Cardiac septum (tissue), 1 donor: ENCODE data around the gene AP3S2. TPM values are rescaled to one million over a fixed set of nuclear protein-coding genes. Genes with fewer than 3 reads are reported as not detected.
"Not testable (repeated sequence)": the region's sequence is repeated elsewhere in the genome, so short reads cannot be mapped to it uniquely, and the experiment has no call there.

Source experiments
- DNase-seq: peaks from one replicate; pipeline ENCODE4 v3.0.0-alpha.2; 2020; ENCODE audit warnings: low spot score
- intact Hi-C: fragments of 100-400 bp; cut with DNase I; formaldehyde crosslinking; loops from one replicate; pipeline ENCODE4 v1.14.0; 2022
- total RNA-seq: library from RNA; stranded (reverse); fragmentation: NEBNext Ultra II Directional; extraction: Animal tissue kit (Norgen Biotek cat#: 25700); gene quantifications from one replicate; pipeline ENCODE4 v1.2.1, GENCODE V29; 2021
- donor health status: DM: no; HTN: no; CAD: no.

AP3S2 gene
- total RNA-seq, 1 donor from 2014 or later: 33.6 TPM

DNA sequence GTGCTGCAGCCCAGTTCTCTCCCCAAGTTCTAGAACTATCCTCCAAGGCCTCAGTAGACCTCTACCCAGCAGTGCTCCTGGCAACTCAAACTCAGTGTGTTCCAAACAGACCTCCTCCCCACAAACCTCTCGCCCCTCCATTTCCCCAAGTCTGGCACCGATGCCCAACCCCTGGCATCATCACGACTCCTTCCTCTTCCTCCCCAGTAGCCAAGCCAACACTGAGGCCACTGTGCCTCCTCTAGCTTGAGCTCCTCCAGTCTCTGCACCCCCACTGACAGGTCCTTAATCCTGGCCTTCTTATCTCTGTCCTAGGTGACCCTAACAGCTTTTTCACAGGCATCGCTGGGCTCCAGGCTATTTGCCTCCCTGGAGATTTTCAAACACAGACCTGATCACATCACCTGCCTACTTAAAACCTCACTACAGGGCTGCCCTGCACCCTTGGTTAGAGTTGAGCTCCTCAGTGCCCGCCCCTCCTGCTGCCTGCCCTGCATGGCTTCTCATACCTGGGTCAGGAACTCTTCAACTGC lies 12.1 kb upstream of the AP3S2 start:
- intact Hi-C loops: no loop called here
- no peak for DNase-seq

DNA sequence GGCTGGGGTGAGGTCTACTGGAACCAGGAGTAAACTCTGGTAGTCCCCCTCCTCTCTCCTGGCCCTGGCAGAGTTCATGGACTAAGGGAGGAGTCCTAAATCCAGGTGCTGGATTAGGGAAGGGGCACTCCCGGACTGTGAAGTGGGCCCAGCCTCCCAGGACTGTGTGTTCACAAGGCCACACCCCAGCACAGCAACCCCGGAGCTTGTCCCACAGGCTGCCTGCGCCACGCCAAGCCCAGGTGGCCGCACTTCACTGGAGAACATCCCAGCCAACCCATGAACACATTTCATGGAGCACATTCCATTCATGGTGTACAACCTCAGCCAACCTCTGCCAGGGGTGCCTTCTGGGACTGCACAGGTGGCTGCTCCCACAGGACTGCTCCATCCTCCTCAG lies 10.7 kb upstream of the AP3S2 start:
- no peak for DNase-seq
- intact Hi-C loops: loop anchor here (5.0 kb wide), 1 partner anchor 93 kb away; no protein-coding TSS in a partner anchor

DNA sequence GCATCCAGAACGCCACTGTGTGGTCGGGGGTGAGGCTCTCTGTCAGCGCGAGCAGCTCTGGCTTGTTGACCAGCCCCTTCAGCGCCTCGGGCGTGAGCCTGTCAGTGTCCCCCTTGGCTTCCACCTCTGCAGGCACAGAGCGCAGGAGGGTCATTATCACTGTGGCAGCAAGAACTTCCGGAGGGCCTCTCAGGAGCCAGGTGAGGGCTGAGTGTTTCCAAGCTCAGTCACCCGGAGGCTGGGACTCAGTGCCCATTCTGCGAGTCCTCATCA lies 10.0 kb upstream of the AP3S2 start:
- DNase-seq: no peak
- intact Hi-C loops: loop anchor here (5.0 kb wide), 1 partner anchor 94 kb away; no protein-coding TSS in a partner anchor

DNA sequence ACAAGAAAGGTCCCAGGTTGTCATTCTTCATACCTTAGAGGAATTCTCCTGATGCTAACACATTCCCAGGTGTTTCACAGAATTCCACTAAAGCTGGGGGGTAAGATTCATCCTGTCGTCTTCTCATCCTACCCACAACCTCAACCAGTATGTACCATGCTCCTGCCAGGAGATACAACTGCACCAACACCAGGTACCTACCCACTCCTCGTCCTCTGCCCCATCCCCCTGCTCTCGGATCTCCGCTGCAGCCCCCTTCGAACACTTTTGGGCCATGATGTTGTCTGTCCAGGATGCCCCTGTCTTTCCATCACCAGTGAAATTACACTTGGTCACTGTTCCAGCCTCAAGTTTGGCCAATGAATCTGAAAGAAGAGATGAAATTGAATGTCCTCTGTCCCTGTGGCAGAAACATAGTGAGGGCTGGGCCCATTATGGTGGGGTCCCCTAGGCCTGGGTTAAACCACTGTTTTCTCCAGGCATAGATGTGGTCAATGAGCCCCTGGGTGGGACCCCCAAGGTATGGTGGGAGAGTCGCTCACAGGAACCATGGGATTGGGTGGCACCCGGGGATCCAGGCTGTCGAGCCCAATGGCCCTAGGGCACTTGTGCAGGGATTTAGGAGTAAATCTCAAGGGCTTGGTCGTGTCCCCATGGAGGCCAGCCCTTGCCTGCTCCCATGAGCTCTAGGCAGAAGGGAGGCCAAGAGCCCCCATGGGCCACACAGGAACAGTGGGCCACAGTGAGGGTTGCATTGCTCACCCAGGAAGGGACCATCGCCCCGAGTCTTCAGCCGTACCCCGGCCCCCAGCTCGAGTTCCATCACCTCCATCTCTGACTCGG lies 9.4 kb upstream of the AP3S2 start:
- intact Hi-C loops: loop anchor here (5.0 kb wide), 1 partner anchor 94 kb away; no protein-coding TSS in a partner anchor
- DNase-seq: no peak

DNA sequence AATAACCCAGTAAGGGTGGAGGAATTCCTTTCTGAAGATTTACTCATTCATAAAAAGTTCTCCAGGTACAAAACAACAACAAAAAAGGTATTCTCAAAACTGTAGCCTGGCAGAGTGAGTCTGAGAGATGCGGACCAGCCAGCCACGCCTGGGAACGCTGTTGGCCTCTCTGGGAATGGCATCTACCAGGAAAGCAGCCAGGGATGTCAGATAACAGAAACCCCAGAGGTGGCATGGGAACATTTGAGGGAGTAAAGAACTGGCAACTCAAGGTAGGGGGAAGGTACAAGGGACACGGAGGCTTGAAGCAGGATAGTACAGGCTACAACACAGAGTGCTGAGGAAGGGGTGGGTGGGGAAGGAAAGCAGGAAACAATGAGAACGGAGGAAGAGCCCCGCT lies 7.1 kb upstream of the AP3S2 start:
- DNase-seq: no peak
- intact Hi-C loops: loop anchor here (5.0 kb wide), 1 partner anchor 96 kb away; no protein-coding TSS in a partner anchor

DNA sequence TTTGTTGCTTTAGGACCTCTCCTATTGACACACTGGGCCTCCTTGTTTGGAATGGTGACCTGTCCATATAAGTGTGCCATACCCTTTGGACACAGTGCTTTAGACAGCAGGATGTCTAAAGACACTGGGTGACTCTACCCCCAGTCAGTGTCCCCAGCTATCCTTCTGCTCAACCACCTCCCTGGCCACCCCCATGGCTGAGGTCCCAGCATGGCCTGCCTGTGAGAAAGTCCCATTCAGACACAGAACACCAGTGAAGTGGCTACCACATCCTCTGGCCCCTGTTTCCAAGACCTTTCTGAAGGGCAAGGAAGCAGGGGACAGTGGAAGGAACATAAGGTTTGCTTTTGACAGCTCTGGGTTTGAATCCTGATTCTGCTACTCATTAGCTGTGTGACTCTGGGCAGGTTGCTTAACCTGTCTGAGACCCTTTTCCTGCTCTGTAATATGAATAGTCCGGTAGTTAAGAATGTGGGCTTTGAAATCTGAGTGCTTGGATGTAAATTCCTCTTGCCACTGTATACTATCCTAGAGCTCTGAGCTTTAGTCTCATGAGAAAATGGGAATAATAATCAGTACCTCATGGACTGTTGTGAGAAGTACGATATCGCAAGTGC lies 6.3 kb upstream of the AP3S2 start:
- DNase-seq: no peak
- intact Hi-C loops: loop anchor here (5.0 to 10.0 kb wide), 3 partner anchors 97 to 325 kb away; no protein-coding TSS in a partner anchor

DNA sequence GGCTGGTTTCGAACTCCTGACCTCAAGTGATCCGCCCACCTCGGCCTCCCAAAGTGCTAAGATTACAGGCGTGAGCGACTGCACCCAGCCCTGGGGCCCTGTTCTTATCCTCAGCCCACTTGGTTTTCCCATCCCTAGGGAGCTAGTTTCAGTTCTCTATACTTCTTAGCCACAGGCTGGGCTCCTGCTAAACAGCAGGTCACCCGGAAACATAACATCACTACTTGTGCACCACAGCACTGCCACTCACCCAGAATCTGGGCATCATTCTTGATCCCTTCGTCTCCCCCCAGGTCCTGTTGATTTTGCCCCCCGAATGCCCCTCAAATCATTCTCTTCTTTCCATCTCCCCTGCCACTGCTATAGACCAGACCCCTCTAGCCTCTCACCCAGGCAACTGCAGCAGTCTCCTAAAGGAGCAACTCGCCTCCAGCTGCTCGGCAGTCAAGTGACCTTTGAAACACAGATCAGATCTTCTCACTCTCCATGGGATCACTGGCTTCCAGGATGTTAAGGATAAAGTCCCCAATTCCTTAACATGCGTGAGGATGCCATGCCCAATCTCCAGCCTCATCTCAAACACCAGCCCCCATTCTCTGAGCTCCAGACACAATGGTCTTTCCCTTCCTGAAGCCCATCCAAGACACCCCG lies 5.6 kb upstream of the AP3S2 start:
- DNase-seq: no peak
- intact Hi-C loops: loop anchor here (5.0 to 10.0 kb wide), 2 partner anchors 168 to 325 kb away; no protein-coding TSS in a partner anchor

DNA sequence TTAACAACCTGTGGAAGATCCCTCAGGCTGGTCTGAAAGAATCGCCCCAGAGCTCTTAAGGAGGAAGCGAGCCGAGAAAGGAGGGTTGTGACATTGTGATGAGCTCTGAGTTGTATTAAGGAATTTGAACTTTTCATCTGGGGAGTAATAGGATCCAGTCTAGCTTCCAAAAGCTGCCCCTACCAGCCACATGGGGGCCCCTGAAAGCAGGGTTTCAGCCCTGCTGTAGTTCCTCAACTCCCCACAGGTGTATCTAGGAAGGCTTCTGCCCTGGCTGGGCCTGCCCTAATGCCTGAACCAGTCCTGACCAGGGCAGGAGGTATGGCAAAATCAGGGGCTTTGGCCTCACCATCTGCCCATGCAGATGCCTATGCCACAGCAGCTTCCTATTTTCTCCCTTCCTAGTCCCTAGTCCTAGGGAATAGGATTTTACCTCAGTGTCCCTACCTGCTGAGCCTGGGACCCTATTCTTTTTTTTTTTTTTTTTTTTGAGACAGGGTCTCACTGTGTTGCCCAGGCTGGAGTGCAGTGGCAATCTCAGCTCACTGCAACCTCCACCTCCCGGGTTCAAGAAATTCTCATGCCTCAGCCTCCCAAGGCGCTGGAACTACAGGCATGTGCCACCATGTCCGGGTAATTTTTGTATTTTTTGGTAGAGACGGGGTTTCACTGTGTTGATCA lies 5.0 kb upstream of the AP3S2 start:
- intact Hi-C loops: loop anchor here (5.0 to 10.0 kb wide), 2 partner anchors 169 to 326 kb away; no protein-coding TSS in a partner anchor
- no peak for DNase-seq

DNA sequence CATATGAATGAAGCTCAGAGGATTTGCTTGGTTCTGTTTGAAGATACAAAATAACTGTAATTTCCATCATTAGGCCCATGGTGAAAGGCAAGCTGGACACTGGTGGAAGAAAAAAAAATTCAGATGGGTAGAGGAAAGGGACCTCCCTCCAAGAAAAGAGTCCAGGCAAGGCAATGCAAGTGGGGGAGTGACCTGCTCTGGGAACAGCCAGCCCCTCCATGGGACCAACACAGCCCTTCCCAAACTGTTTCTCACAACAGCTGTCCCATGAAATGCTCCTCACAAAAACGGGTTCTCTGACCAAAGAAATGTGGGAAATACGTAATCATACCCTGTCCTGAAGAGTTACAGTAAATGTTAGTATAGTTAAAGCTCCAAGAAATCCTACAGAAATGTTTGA lies 4.4 kb upstream of the AP3S2 start:
- intact Hi-C loops: loop anchor here (5.0 to 10.0 kb wide), 2 partner anchors 169 to 327 kb away; no protein-coding TSS in a partner anchor
- no peak for DNase-seq

DNA sequence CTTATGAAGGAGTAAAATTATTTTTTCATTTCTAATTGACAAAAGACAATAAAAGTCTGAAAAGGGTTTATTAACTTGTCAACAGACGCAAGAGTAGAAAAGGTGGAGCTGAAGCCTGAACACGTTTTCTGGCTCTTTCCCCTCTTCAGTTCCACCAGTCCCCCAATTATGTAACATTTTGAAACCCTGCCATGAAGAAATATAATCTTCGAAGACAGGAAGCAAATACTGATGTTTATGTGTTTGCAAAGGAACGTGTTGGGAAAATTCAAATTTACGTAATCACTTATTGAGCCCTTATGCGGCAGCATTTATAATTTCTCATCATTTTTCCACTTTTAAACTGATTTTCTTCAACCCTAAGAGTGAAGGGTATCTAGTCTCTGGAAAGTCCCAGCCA lies 767 bp downstream of the AP3S2 start:
- no peak for DNase-seq
- intact Hi-C loops: loop anchor here (10.0 kb wide), 1 partner anchor 332 kb away; no protein-coding TSS in a partner anchor

DNA sequence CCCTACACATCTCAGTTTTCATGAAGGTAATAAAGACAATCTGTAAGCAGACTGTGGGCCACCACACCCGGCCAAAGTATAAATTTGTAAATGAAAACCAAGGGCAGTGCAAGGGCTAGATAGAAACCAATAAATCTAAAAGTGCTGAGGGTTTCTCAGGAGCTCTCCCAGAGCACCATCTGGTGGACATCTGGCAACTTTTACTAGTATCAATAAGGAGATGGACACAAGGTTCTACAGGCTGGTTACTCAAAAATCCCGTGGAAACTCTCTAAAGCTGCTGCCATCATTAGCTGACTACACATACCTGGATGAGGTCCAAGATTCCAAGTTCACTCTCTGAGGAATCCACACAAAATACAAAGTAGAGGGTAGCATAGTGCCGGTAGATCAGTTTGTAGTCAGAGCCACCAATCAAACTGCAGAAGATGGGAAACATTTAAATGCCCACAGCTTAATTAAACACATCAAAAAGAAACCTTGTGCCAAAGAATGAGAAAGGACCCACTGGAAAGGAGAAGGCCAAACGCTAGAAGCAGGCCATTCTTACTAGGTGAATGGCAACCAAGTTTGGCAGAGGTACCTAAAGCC lies 5.5 kb downstream of the AP3S2 start:
- intact Hi-C loops: no loop called here
- DNase-seq: no peak

DNA sequence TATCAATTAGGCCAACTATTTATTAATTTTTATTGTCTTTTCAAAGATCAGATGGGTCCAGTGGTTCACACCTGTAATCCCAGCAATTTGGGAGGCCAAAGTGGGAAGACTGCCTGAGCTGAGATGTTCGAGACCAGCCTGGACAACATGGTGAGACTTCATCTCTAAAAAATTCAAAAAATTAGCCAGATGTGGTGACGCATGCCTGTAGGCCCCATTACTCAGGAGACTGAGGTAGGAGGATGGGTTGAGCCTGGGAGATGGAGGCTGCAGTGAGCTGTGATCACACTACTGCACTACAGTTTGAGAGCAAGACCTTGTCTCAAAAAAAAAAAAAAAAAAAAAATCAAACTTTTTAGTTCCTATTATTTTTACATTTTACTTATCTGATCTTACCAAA lies 8.2 kb downstream of the AP3S2 start:
- DNase-seq: no peak
- intact Hi-C loops: no loop called here

DNA sequence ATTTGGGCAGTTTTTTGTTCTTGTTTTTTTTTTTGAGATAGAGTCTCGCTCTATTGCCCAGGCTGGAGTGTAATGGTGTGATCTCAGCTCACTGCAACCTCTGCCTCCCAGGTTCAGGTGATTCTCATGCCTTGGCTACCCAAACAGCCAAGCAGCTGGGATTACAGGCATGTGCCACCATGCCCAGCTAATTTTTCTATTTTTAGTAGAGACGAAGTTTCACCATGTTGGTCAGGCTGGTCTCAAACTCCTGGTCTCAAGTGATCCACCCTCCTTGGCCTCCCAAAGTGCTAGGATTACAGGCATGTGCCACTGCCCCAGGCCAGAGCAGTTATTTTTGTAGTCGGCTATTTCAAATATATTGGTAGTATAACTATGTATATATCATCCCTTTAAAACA lies 8.6 kb downstream of the AP3S2 start:
- DNase-seq, intact Hi-C loops: not testable (repeated sequence)

DNA sequence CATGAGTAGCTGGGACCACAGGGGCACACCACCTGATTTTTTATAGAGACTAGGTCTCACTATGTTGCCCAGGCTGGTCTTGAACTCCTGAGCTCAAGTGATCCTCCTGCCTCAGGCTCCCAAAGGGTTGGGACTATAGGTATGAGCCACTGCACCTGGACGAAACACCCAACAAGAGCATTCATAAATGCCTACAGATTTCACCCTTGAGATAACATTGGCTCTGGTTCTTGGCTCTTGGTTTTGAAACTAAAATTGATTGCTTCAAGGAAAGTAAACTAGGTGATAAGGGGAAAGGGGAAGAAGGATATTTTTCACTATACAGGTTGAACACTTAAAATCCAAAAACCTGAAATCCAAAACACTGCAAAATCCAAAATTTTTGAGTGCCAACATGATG lies 10.3 kb downstream of the AP3S2 start:
- no peak for DNase-seq
- intact Hi-C loops: no loop called here

DNA sequence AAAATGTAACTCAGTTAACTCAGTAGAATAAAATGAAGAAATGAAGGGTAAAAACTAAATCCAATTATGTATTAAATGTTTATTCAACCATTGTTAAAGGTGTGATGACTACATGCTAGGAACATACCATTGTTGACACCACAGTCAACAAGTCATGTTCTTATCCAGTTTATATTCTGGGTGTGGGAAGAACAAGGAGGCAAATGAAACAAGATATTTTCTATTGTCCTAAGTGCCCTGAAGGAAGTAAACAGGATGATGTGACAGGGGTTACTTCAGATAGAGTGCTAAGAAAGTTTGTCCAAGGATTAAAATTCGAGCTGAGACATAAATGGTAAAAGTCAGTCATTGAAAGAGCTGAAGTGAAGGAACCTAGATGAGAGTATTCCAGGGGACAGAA lies 13.1 kb downstream of the AP3S2 start:
- no peak for DNase-seq
- intact Hi-C loops: no loop called here

DNA sequence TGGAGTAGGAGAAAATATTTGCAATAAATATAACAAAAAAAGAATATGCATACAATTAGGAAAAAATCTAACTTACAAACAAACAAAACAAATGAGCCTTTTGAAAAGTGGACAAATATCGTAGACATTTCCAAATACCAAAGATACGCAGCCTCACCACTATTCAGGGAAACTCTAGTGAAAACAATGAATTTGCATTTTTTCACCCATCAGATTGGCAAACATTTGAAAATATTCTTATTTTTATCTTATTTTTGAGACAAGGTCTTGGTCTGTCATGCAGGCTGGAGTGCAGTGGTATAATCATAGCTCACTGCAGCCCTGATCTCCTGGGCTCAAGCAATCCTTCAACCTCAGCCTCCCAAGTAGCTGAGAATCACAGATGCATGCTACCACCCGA lies 15.5 kb downstream of the AP3S2 start:
- intact Hi-C loops: no loop called here
- DNase-seq: no peak

DNA sequence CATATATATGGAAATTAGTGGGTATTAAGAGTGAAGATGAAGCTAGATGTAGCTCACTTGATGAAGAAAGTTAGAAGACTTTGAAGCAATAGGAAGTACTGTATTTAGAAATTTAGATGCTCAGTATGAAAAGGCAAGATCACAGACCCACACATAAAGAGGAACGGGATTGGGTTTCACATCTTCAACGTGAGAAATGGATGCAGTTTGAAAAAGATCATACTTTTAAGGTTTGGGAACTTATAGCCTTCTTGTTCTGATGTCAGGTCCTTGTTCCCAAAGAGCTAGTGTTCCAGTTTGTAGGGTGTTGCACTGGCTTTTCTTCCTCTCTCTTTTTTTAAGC lies 16.7 kb downstream of the AP3S2 start:
- intact Hi-C loops: no loop called here

DNA sequence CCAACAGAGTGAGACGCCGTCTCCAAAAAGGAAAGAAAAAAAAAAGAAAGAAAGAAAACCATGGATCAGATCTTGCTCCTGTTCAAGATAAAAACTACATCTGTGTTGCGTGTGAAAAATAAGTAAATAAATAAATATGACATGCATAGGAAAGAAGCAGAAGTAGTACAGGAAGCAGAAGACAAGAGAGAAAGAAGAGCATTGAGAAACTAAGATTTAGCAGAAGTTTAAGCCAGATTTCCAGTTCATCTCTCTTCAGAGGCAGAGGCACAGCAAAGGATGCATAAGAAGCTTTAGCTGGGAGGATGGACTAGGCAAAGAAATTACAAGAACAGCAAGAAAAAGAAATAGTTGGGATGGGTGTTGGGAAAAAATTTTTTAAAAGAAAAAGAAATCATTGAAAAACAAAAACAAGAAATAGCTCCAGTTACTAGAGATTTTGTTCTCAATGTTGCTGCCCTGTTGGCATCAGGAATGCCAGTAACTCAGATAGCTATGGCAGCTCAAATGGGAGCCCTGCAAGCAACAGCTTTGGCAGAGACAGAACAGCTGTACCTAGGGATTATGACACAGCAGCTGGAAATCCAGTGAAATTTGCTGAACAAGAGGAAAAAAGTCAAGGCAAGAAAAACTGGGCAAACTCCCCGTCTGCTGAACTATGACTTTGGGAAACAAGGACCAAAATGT lies 17.3 kb downstream of the AP3S2 start:
- intact Hi-C loops: no loop called here
- no peak for DNase-seq

More for the DNA sequence above, 16.7 kb downstream of the AP3S2 start:
- DNase-seq: no peak

DNA sequence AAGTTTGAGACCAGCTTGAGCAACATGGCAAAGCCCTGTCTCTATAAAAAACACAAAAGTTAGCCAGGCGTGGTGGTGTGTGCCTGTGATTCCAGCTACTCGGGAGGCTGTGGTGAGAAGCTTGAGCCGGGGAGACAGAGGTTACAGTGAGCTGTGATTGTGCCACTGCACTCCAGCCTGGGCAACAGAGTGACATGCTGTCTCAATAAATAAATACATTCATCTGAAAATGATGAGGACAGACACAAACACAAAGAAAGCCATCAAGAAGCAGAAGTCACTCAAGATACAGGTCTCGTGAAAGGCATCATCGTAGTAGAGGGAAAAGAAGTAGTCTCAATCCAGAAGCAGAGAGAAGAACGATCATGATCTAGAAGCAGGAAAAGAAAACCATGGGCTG lies 18.1 kb downstream of the AP3S2 start:
- intact Hi-C loops: loop anchor here (2.0 kb wide), 1 partner anchor 115 kb away; no protein-coding TSS in a partner anchor
- no peak for DNase-seq
